Activated effector memory CD4-positive, alpha-beta T cell treated with Interleukin-2 at 50 U/mL for 16 hours (primary cell): ENCODE measurements around the gene EYA2.

Source experiments
- DNase-seq: peaks from one replicate; pipeline ENCODE4 v3.0.0-alpha.2; 2020

EYA2 gene

GRCh38 chr20:47237715-47238114, 343.1 kb downstream of the EYA2 start:
- no peak for DNase-seq
